GM23338 (cell line): ENCODE measurements around the gene TERB2. TPM values are rescaled to one million over a fixed set of nuclear protein-coding genes. Genes with fewer than 3 reads are reported as not detected.

ENCODE experiments used
- ATAC-seq: fragments of 200-7000 bp; cut with Tn5 transposase; 3 replicates; pipeline ENCODE4 v1.9.1; 2020
- DNase-seq: peaks from one replicate; pipeline ENCODE4 v3.0.0-alpha.2; 2015; ENCODE audit warnings: low spot score
- H2AFZ ChIP-seq: fragments of 200-600 bp; sonication (generic); 2 replicates; pipeline ENCODE4 v1.8.0; 2016; ENCODE audit warnings: antibody characterized with exemption, mild to moderate bottlenecking, moderate library complexity
- H3F3A ChIP-seq: fragments of 200-600 bp; sonication (generic); replicated peaks from 2 replicates; pipeline ENCODE4 v1.8.0; 2017; ENCODE audit warnings: antibody characterized with exemption, mixed run types, low read depth
- H3K27ac ChIP-seq: fragments of 200-600 bp; sonication (generic); 2 replicates; pipeline ENCODE4 v1.6.1; 2016; ENCODE audit warnings: low read depth
- H3K27me3 ChIP-seq: fragments of 200-600 bp; sonication (generic); 2 replicates; pipeline ENCODE4 v1.8.0; 2016; ENCODE audit warnings: mild to moderate bottlenecking, mixed run types, moderate library complexity; ENCODE audit not compliant: insufficient read depth
- H3K36me3 ChIP-seq: fragments of 200-600 bp; sonication (generic); 2 replicates; pipeline ENCODE4 v1.8.0; 2016; ENCODE audit warnings: mild to moderate bottlenecking; ENCODE audit not compliant: insufficient read depth
- H3K4me1 ChIP-seq: fragments of 200-600 bp; sonication (generic); 2 replicates; pipeline ENCODE4 v1.8.0; 2016; ENCODE audit warnings: mild to moderate bottlenecking, moderate library complexity; ENCODE audit not compliant: insufficient read depth
- H3K4me2 ChIP-seq: fragments of 200-600 bp; sonication (generic); 2 replicates; pipeline ENCODE4 v1.7.1; 2017; ENCODE audit warnings: mixed run types
- H3K4me3 ChIP-seq: fragments of 200-600 bp; sonication (generic); 2 replicates; pipeline ENCODE4 v1.6.1; 2016; ENCODE audit warnings: mixed run types
- H3K79me2 ChIP-seq: fragments of 200-600 bp; sonication (generic); replicated peaks from 2 replicates; pipeline ENCODE4 v1.8.0; 2017; ENCODE audit warnings: mild to moderate bottlenecking; ENCODE audit not compliant: insufficient read depth
- H3K9me2 ChIP-seq: fragments of 200-600 bp; sonication (generic); 2 replicates; pipeline ENCODE4 v1.8.0; 2017; ENCODE audit not compliant: insufficient read depth
- H4K20me1 ChIP-seq: fragments of 200-600 bp; sonication (generic); replicated peaks from 2 replicates; pipeline ENCODE4 v1.8.0; 2017; ENCODE audit warnings: mild to moderate bottlenecking; ENCODE audit not compliant: insufficient read depth
- H3K27ac Mint-ChIP-seq: 2 replicates; pipeline ENCODE4 v1.8.0; 2020; ENCODE audit warnings: inconsistent platforms, mild to moderate bottlenecking, moderate library complexity, mixed read lengths
- H3K27me3 Mint-ChIP-seq: 3 replicates; pipeline ENCODE4 v1.8.0; 2022; ENCODE audit warnings: low read depth, mild to moderate bottlenecking, moderate library complexity, mixed read lengths, inconsistent platforms; ENCODE audit not compliant: insufficient read depth, poor library complexity
- H3K36me3 Mint-ChIP-seq: 3 replicates; pipeline ENCODE4 v1.8.0; 2021; ENCODE audit warnings: low read depth, mild to moderate bottlenecking, inconsistent platforms, moderate library complexity, mixed read lengths
- H3K4me1 Mint-ChIP-seq: 3 replicates; pipeline ENCODE4 v1.8.0; 2020; ENCODE audit warnings: mild to moderate bottlenecking, inconsistent platforms, mixed read lengths
- H3K4me3 Mint-ChIP-seq: 3 replicates; pipeline ENCODE4 v1.8.0; 2021; ENCODE audit warnings: moderate library complexity, mild to moderate bottlenecking, inconsistent platforms, mixed read lengths
- H3K9me3 Mint-ChIP-seq: 3 replicates; pipeline ENCODE4 v1.8.0; 2020; ENCODE audit warnings: moderate library complexity, mild to moderate bottlenecking, inconsistent platforms, mixed read lengths
- CREB1 ChIP-seq: fragments of 250-450 bp; sonication (Bioruptor Pico); IDR thresholded peaks from 2 replicates; pipeline ENCODE4 v1.5.0; 2020; ENCODE audit warnings: low read depth, mild to moderate bottlenecking, moderate library complexity
- CTCF ChIP-seq, 2 experiments: fragments of 200-600 bp in 1 of 2; sonication (generic) in 1 of 2; conservative IDR thresholded peaks; 2 replicates each; pipeline versions ENCODE4 v1.5.1 to v1.6.1; 2016 to 2017; ENCODE audit warnings: antibody characterized with exemption in 2 of 2, low read depth in 2 of 2, mild to moderate bottlenecking in 2 of 2, moderate library complexity in 1 of 2
- ETS1 ChIP-seq: IDR thresholded peaks from 2 replicates; pipeline ENCODE4 v1.6.1; 2016; ENCODE audit warnings: antibody characterized with exemption
- EZH2 ChIP-seq: fragments of 200-600 bp; sonication (generic); IDR thresholded peaks from one replicate; pipeline ENCODE4 v1.8.0; 2017; ENCODE audit warnings: antibody characterized with exemption, mild to moderate bottlenecking, low read depth; ENCODE audit not compliant: unreplicated experiment
- EZH2phosphoT487 ChIP-seq: fragments of 200-600 bp; sonication (generic); IDR thresholded peaks from one replicate; pipeline ENCODE4 v1.8.1; 2018; ENCODE audit warnings: antibody characterized with exemption; ENCODE audit not compliant: unreplicated experiment
- JUNB ChIP-seq: IDR thresholded peaks from one replicate; pipeline ENCODE4 v1.6.1; 2016; ENCODE audit warnings: antibody characterized with exemption; ENCODE audit not compliant: unreplicated experiment
- NANOG ChIP-seq: IDR thresholded peaks from 2 replicates; pipeline ENCODE4 v1.6.1; 2016; ENCODE audit warnings: antibody characterized with exemption, borderline replicate concordance
- POLR2AphosphoS5 ChIP-seq: IDR thresholded peaks from 2 replicates; pipeline ENCODE4 v1.6.1; 2016; ENCODE audit warnings: antibody characterized with exemption, low read depth
- REST ChIP-seq: IDR thresholded peaks from one replicate; pipeline ENCODE4 v1.6.1; 2018; ENCODE audit warnings: antibody characterized with exemption; ENCODE audit not compliant: unreplicated experiment
- STAT1 ChIP-seq: IDR thresholded peaks from one replicate; pipeline ENCODE4 v1.6.1; 2016; ENCODE audit warnings: antibody characterized with exemption; ENCODE audit not compliant: unreplicated experiment
- ZNF114 ChIP-seq: fragments of 250-450 bp; sonication (Bioruptor Pico); IDR thresholded peaks from 2 replicates; pipeline ENCODE4 v1.5.0; 2020; ENCODE audit warnings: mild to moderate bottlenecking, moderate library complexity
- ZNF331 ChIP-seq: fragments of 250-450 bp; sonication (Bioruptor Pico); IDR thresholded peaks from 2 replicates; pipeline ENCODE4 v1.5.0; 2020; ENCODE audit warnings: low read depth, mild to moderate bottlenecking, moderate library complexity
- polyA plus RNA-seq: library from polyadenylated mRNA; unstranded; fragments of >200 nt; fragmentation: Nextera tagmentation; extraction: Ambion mirVana; gene quantifications from 2 replicates; pipeline ENCODE4 v1.2.1, GENCODE V29; 2016
- total RNA-seq: library from RNA; depleted of rRNA; stranded (reverse); fragments of >200 nt; shearing (Covaris generic); gene quantifications from 2 replicates; pipeline ENCODE4 v1.2.3, GENCODE V29; 2014

The TERB2 gene
- total and polyA plus RNA-seq, 2 experiments from 2014 or later = not detected

- TF ChIP-seq REST (no peak), POLR2AphosphoS5 (no peak), ETS1 (no peak), NANOG (no peak), EZH2phosphoT487 (no peak), ZNF114 (CRISPR knock-in tag) (no peak), CREB1 (CRISPR knock-in tag) (no peak), JUNB (no peak)
Measured at GRCh38 chr15:45026651-45027190, 70.2 kb downstream of the TERB2 start (continued).

- H3K27ac ChIP-seq = no peak overlapping the region
- no peak overlapping the region for H3K4me3 ChIP-seq
- peaks cover 25% of the 10 kb centered on the region; the same call in 1 of the 2 replicates for H3K36me3 ChIP-seq
- ATAC-seq (no peak), DNase-seq (no peak)
- Mint-ChIP-seq H3K9me3 (peaks cover 24% of the 10 kb centered on the region), H3K36me3 (peaks cover 57% of the 10 kb centered on the region), H3K27me3 (peaks cover 19% of the 10 kb centered on the region), H3K27ac (peak overlapping the region; percentile 60; the same call in 1 of the 2 replicates), H3K4me1 (peaks cover 18% of the 10 kb centered on the region), H3K4me3 (no peak overlapping the region)
- H3F3A ChIP-seq = no peaks in the 10 kb centered on the region
- H4K20me1 ChIP-seq = peaks cover 7% of the 10 kb centered on the region; the same call in 1 of the 2 replicates
- peaks cover 8% of the 10 kb centered on the region for H3K4me1 ChIP-seq
- H3K79me2 ChIP-seq = peaks cover 43% of the 10 kb centered on the region
- no peaks in the 10 kb centered on the region for H3K27me3 ChIP-seq
- no peak overlapping the region for H2AFZ ChIP-seq
- H3K4me2 ChIP-seq = no peak overlapping the region
- H3K9me2 ChIP-seq = 0 out of 2 replicates have a peak, but pooled peaks cover 6% of the 10 kb centered on the region
- TF ChIP-seq ZNF114 (CRISPR knock-in tag) (no peak), STAT1 (no peak), JUNB (no peak), REST (no peak), ZNF331 (CRISPR knock-in tag) (no peak), EZH2 (no peak), EZH2phosphoT487 (no peak), NANOG (no peak), CTCF (conservative IDR thresholded peaks at IDR 0.05; ENCODE audit: low read depth in 2 of 2) (no peak), ETS1 (no peak)
Measured at GRCh38 chr15:45027220-45027619, 70.7 kb downstream of the TERB2 start.
